Measurements from ENCODE around the gene MIGA1.

MIGA1 gene

DNA sequence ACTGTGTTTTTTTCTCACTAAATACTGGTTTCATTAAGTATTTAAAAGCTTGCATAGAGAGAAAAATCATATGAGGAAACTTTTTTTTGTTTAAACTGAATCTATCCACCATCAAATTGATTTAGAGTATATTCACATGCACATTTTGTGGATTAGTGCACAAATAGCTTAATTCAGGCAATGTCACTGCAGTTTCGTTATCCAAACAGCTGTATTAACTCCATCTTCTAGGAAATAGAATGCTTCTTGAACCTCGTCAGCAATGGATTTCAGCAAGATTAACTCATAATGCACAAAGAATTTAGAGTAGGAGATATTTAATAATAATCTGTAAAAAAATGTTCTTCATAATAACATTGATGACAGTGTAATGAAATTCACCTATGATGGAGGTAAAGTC lies 146.5 kb downstream of the MIGA1 start:
- DNase-seq: no peak

DNA sequence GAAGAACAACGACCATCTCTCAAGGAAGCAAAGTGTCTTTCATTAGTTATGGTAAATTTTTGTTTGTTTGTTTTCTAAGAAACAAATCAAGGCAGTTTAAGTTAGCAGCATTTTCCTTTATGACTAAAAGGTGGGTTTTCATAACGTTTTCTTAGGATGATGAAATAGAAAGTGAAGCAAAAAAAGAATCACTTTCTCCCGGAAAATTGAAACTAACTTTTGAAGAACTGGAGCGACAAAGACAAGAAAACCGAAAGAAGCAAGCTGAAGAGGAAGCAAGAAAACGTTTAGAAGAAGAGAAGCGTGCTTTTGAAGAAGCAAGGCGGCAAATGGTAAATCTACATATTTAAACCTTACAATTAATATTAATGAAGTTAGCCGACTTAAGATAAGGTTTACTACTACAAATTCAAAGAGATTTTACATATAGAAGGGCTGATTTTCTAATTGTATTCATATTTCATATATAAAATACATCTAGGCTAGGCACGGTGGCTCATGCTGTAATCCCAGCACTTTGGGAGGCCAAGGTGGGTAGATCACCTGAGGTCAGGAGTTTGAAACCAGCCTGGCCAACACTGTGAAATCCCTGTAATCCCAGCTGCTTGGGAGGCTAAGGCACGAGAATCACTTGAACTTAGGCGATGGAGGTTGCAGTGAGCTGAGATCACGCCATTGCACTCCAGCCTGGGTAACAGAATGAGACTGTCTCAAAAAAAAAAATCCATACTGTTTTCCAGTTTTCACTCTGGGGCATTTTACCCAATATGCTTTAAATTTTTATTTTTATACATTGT lies 147.3 kb downstream of the MIGA1 start:
- DNase-seq: no peak

- DNase-seq: no peak
Observed at GRCh38 chr1:77927414-77927813, 148.0 kb downstream of the MIGA1 start.

All from central memory CD4-positive, alpha-beta T cell (primary cell).